ENCODE measurements around the gene MLLT6. TPM values are rescaled to one million over a fixed set of nuclear protein-coding genes. Genes with fewer than 3 reads are reported as not detected.

The MLLT6 gene
- total and polyA plus RNA-seq, 2 of the 13 experiments (the other 11 are each of a cell fraction or from before 2014, with no cell fraction given) = 50.7 to 69.5 TPM

- TF ChIP-seq ZBTB10 (CRISPR knock-in tag; IDR thresholded peaks at IDR 0.05; ENCODE audit: borderline replicate concordance) = no peak
- no peak for TF ChIP-seq ZNF562 (CRISPR knock-in tag; IDR thresholded peaks at IDR 0.05; ENCODE audit: borderline replicate concordance)
- no peak for TF ChIP-seq ZNF296 (CRISPR knock-in tag; conservative IDR thresholded peaks at IDR 0.05)
- no peak for TF ChIP-seq ZNF589 (CRISPR knock-in tag; conservative IDR thresholded peaks at IDR 0.05)
- TF ChIP-seq RFX1 (IDR thresholded peaks at IDR 0.05) = no peak
- TF ChIP-seq RXRA (CRISPR knock-in tag; IDR thresholded peaks at IDR 0.05) = no peak
- no peak for TF ChIP-seq ZNF367 (CRISPR knock-in tag; IDR thresholded peaks at IDR 0.05; ENCODE audit: borderline replicate concordance)
- TF ChIP-seq SMARCC2 (IDR thresholded peaks at IDR 0.05) = no peak
- no peak for TF ChIP-seq DMAP1 (CRISPR knock-in tag; IDR thresholded peaks at IDR 0.05)
- TF ChIP-seq ZNF318 (CRISPR knock-in tag; IDR thresholded peaks at IDR 0.05) = no peak
- no peak for TF ChIP-seq ZNF574 (CRISPR knock-in tag; IDR thresholded peaks at IDR 0.05)
- no peak for TF ChIP-seq ISX (CRISPR knock-in tag; conservative IDR thresholded peaks at IDR 0.05)
- TF ChIP-seq SP5 (CRISPR knock-in tag; IDR thresholded peaks at IDR 0.05; ENCODE audit: borderline replicate concordance, low read depth) = no peak
- no peak for TF ChIP-seq ZNF350 (CRISPR knock-in tag; IDR thresholded peaks at IDR 0.05; ENCODE audit: borderline replicate concordance, low read depth)
- TF ChIP-seq SRSF4 (IDR thresholded peaks at IDR 0.05; ENCODE audit: low read depth, low read length, poor library complexity, severe bottlenecking) = no peak
- TF ChIP-seq ZNF234 (CRISPR knock-in tag; conservative IDR thresholded peaks at IDR 0.05) = no peak
- no peak for TF ChIP-seq NFIB (CRISPR knock-in tag; IDR thresholded peaks at IDR 0.05; ENCODE audit: borderline replicate concordance)
Measured at GRCh38 chr17:38706505-38707216, 1.6 kb downstream of the MLLT6 start (continued).

Measured in HepG2 (cell line).